WTC11 (cell line): ENCODE data around the gene TOR1A. TPM values are rescaled to one million over a fixed set of nuclear protein-coding genes. Genes with fewer than 3 reads are reported as not detected.

Experiments used
- ATAC-seq: fragments of 200-7000 bp; cut with Tn5 transposase; 2 replicates; pipeline ENCODE4 v1.10.0; 2021; ENCODE audit warnings: mild to moderate bottlenecking, moderate library complexity
- CTCF ChIA-PET: fragments of 300-600 bp; sonication (Branson Sonifier 250); formaldehyde crosslinking; loops from one replicate; lab custom pipeline; 2021; ENCODE audit warnings: antibody characterized with exemption; lab: Charles Lee
- POLR2A ChIA-PET: fragments of 350-600 bp; sonication (Branson Sonifier 250); formaldehyde crosslinking; loops from one replicate; lab custom pipeline; 2021; ENCODE audit warnings: antibody characterized with exemption; lab: Charles Lee
- DNase-seq: peaks from one replicate; pipeline ENCODE4 v3.0.0; 2021; ENCODE audit warnings: low spot score
- H3K27ac Mint-ChIP-seq: 2 replicates; pipeline ENCODE4 v1.8.0; 2021; ENCODE audit warnings: mixed read lengths
- H3K27me3 Mint-ChIP-seq: 2 replicates; pipeline ENCODE4 v1.8.0; 2021; ENCODE audit warnings: low read depth, mild to moderate bottlenecking, moderate library complexity, mixed read lengths
- H3K36me3 Mint-ChIP-seq: 2 replicates; pipeline ENCODE4 v1.8.0; 2021; ENCODE audit warnings: mixed read lengths
- H3K4me1 Mint-ChIP-seq: 2 replicates; pipeline ENCODE4 v1.8.0; 2022; ENCODE audit warnings: mixed read lengths
- H3K4me3 Mint-ChIP-seq: 2 replicates; pipeline ENCODE4 v1.8.0; 2021; ENCODE audit warnings: mild to moderate bottlenecking, moderate library complexity, mixed read lengths
- H3K9me3 Mint-ChIP-seq: 2 replicates; pipeline ENCODE4 v1.8.0; 2021; ENCODE audit warnings: mixed read lengths
- CREB1 ChIP-seq: sonication (generic); formaldehyde crosslinking; IDR thresholded peaks from 2 replicates; pipeline ENCODE4 v1.8.0; 2023; ENCODE audit warnings: mild to moderate bottlenecking, missing genetic modification reagents
- ESRRA ChIP-seq: sonication (generic); formaldehyde crosslinking; IDR thresholded peaks from 2 replicates; pipeline ENCODE4 v1.8.1; 2022; ENCODE audit warnings: mild to moderate bottlenecking, missing genetic modification reagents, borderline replicate concordance
- FOXP4 ChIP-seq: sonication (generic); formaldehyde crosslinking; IDR thresholded peaks from 2 replicates; pipeline ENCODE4 v1.8.0; 2022; ENCODE audit warnings: mild to moderate bottlenecking, missing genetic modification reagents
- GRHL2 ChIP-seq: fragments of 250-450 bp; sonication (Bioruptor Pico); IDR thresholded peaks from 2 replicates; pipeline ENCODE4 v1.8.0; 2022; ENCODE audit warnings: mild to moderate bottlenecking, moderate library complexity; ENCODE audit not compliant: insufficient replicate concordance, severe bottlenecking
- JUN ChIP-seq: sonication (generic); formaldehyde crosslinking; IDR thresholded peaks from 2 replicates; pipeline ENCODE4 v1.8.0; 2023; ENCODE audit warnings: mild to moderate bottlenecking, missing genetic modification reagents
- NFATC4 ChIP-seq: fragments of 250-450 bp; sonication (Bioruptor Pico); IDR thresholded peaks from 2 replicates; pipeline ENCODE4 v1.9.0; 2021; ENCODE audit warnings: mild to moderate bottlenecking
- NFE2L1 ChIP-seq: sonication (generic); formaldehyde crosslinking; IDR thresholded peaks from 2 replicates; pipeline ENCODE4 v1.8.1; 2023; ENCODE audit warnings: missing genetic modification reagents
- NR2C2 ChIP-seq: sonication (generic); formaldehyde crosslinking; IDR thresholded peaks from 2 replicates; pipeline ENCODE4 v1.8.0; 2022; ENCODE audit warnings: mild to moderate bottlenecking, missing genetic modification reagents
- NR3C1 ChIP-seq: sonication (generic); formaldehyde crosslinking; conservative IDR thresholded peaks from 2 replicates; pipeline ENCODE4 v1.8.1; 2023; ENCODE audit warnings: low read depth, mild to moderate bottlenecking, missing genetic modification reagents
- OVOL2 ChIP-seq: fragments of 250-450 bp; sonication (Bioruptor Pico); IDR thresholded peaks from 2 replicates; pipeline ENCODE4 v1.9.0; 2021; ENCODE audit warnings: mild to moderate bottlenecking, borderline replicate concordance
- PRDM15 ChIP-seq: sonication (generic); formaldehyde crosslinking; IDR thresholded peaks from 2 replicates; pipeline ENCODE4 v1.8.0; 2022; ENCODE audit warnings: missing genetic modification reagents
- PRRX2 ChIP-seq: fragments of 250-450 bp; sonication (Bioruptor Pico); IDR thresholded peaks from 2 replicates; pipeline ENCODE4 v1.8.0; 2021; ENCODE audit warnings: mild to moderate bottlenecking
- RORB ChIP-seq: fragments of 250-450 bp; sonication (Bioruptor Pico); IDR thresholded peaks from 2 replicates; pipeline ENCODE4 v1.9.0; 2021; ENCODE audit warnings: mild to moderate bottlenecking
- TEAD1 ChIP-seq: sonication (generic); formaldehyde crosslinking; IDR thresholded peaks from 2 replicates; pipeline ENCODE4 v1.8.0; 2022; ENCODE audit warnings: mild to moderate bottlenecking, missing genetic modification reagents
- ZNF121 ChIP-seq: sonication (generic); formaldehyde crosslinking; IDR thresholded peaks from 2 replicates; pipeline ENCODE4 v1.8.0; 2023; ENCODE audit warnings: missing genetic modification reagents
- ZNF138 ChIP-seq: sonication (generic); formaldehyde crosslinking; conservative IDR thresholded peaks from 2 replicates; pipeline ENCODE4 v1.8.1; 2022; ENCODE audit warnings: mild to moderate bottlenecking, moderate library complexity, missing genetic modification reagents
- ZNF671 ChIP-seq: fragments of 250-450 bp; sonication (Bioruptor Pico); IDR thresholded peaks from 2 replicates; pipeline ENCODE4 v1.8.0; 2021; ENCODE audit warnings: mild to moderate bottlenecking
- total RNA-seq: library from RNA; stranded (reverse); gene quantifications from 3 replicates; pipeline ENCODE4 v1.2.3, GENCODE V29; 2021
- TF ChIP-seq, protein P1 (sequence below): sonication (generic); formaldehyde crosslinking; conservative IDR thresholded peaks from 2 replicates; pipeline ENCODE4 v1.8.1; 2022; ENCODE audit warnings: mild to moderate bottlenecking, missing genetic modification reagents
- TF ChIP-seq, protein P2 (sequence below): fragments of 250-450 bp; sonication (Bioruptor Pico); IDR thresholded peaks from 2 replicates; pipeline ENCODE4 v1.9.0; 2021; ENCODE audit warnings: moderate library complexity, mild to moderate bottlenecking, inconsistent platforms, borderline replicate concordance
- TF ChIP-seq, protein P3 (sequence below): sonication (generic); formaldehyde crosslinking; conservative IDR thresholded peaks from 2 replicates; pipeline ENCODE4 v1.8.1; 2023; ENCODE audit warnings: mild to moderate bottlenecking, low read depth, missing genetic modification reagents, moderate library complexity
- TF ChIP-seq, protein P4 (sequence below): fragments of 250-450 bp; sonication (Bioruptor Pico); IDR thresholded peaks from 2 replicates; pipeline ENCODE4 v1.9.0; 2021; ENCODE audit warnings: mild to moderate bottlenecking
- TF ChIP-seq, protein P5 (sequence below): sonication (generic); formaldehyde crosslinking; IDR thresholded peaks from 2 replicates; pipeline ENCODE4 v1.8.1; 2023; ENCODE audit warnings: mild to moderate bottlenecking, missing genetic modification reagents

Gene TOR1A
- total RNA-seq, 1 experiment from 2014 or later = 32.7 TPM

DNA sequence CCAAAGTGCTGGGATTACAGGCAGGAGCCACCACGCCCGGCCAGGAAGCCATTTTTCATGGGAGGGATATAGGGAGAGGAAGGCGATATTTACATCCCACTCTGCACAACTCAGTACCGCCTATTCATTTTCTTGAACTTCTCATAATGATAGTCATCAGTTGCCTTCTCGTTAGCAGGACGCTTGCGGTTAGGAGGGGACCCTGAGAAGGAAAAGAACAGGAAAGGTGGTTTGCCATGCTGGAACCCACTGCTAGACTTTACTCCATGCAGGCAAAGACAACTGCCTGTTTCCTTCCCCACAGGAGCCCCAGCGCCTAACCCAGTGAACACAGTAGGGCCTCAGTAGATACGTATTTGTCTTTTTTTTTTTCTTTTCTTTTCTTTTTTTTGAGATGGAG is 4.1 kb upstream of the TOR1A start:
- TF ChIP-seq, protein P1, sequence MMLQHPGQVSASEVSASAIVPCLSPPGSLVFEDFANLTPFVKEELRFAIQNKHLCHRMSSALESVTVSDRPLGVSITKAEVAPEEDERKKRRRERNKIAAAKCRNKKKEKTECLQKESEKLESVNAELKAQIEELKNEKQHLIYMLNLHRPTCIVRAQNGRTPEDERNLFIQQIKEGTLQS (CRISPR knock-in tag) = no peak
- TF ChIP-seq, protein P2, sequence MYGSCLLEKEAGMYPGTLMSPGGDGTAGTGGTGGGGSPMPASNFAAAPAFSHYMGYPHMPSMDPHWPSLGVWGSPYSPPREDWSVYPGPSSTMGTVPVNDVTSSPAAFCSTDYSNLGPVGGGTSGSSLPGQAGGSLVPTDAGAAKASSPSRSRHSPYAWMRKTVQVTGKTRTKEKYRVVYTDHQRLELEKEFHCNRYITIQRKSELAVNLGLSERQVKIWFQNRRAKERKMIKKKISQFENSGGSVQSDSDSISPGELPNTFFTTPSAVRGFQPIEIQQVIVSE (CRISPR knock-in tag) = no peak
- no peak for TF ChIP-seq ZNF138 (CRISPR knock-in tag)
- TF ChIP-seq OVOL2 (CRISPR knock-in tag) = no peak
- no peak for TF ChIP-seq NFE2L1
- no peaks in the 10 kb centered on the region for H3K27me3 Mint-ChIP-seq
- ChIA-PET CTCF (no interaction called here), POLR2A (no interaction called here)
- H3K9me3 Mint-ChIP-seq = no peaks in the 10 kb centered on the region
- no peak overlapping the region for H3K27ac Mint-ChIP-seq
- DNase-seq (no peak), ATAC-seq (no peak)
- H3K4me1 Mint-ChIP-seq = peaks cover under 1% of the 10 kb centered on the region; the same call in 1 of the 2 replicates
- H3K36me3 Mint-ChIP-seq = peaks cover 33% of the 10 kb centered on the region
- H3K4me3 Mint-ChIP-seq = no peak overlapping the region

DNA sequence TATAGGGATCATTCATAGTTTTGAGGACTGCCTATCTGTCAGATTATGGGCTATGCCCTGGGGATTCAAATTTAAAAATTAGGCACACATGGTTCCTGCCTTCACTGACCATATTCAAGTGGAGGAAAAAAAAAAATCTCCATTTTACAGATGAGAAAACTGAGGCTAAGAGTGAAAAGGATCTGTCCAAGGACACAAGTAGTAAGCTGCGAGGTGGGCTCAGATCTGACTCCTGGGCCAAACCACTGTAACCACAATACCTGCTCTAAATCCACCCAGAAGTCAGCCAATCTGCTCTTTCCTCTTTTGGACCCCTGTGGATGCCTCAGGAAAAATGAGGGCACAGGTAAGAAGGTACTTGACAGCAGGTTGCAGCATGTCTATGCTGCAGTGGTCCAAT is 2.8 kb upstream of the TOR1A start:
- H3K27ac Mint-ChIP-seq = no peak overlapping the region
- POLR2A ChIA-PET = interaction anchor here (0.7 kb wide), 1 partner anchor 199 kb away, joined by 3 read pairs; no protein-coding TSS in a partner anchor
- peaks cover 9% of the 10 kb centered on the region for H3K4me1 Mint-ChIP-seq
- DNase-seq = no peak
- H3K27me3 Mint-ChIP-seq = no peaks in the 10 kb centered on the region
- CTCF ChIA-PET = interaction anchor here (0.6 kb wide), 1 partner anchor 490 kb away, joined by 3 read pairs; no protein-coding TSS in a partner anchor
- TF ChIP-seq TEAD1 (CRISPR knock-in tag) (no peak), ZNF121 (no peak), ZNF671 (CRISPR knock-in tag) (no peak), RORB (CRISPR knock-in tag) (no peak), CREB1 (CRISPR knock-in tag) (no peak), FOXP4 (CRISPR knock-in tag) (no peak), PRRX2 (CRISPR knock-in tag) (no peak), NR3C1 (no peak), NFATC4 (CRISPR knock-in tag) (no peak), PRDM15 (CRISPR knock-in tag) (no peak), NR2C2 (CRISPR knock-in tag) (no peak), ESRRA (no peak), GRHL2 (CRISPR knock-in tag) (no peak), JUN (CRISPR knock-in tag) (no peak)
- TF ChIP-seq, protein P3, sequence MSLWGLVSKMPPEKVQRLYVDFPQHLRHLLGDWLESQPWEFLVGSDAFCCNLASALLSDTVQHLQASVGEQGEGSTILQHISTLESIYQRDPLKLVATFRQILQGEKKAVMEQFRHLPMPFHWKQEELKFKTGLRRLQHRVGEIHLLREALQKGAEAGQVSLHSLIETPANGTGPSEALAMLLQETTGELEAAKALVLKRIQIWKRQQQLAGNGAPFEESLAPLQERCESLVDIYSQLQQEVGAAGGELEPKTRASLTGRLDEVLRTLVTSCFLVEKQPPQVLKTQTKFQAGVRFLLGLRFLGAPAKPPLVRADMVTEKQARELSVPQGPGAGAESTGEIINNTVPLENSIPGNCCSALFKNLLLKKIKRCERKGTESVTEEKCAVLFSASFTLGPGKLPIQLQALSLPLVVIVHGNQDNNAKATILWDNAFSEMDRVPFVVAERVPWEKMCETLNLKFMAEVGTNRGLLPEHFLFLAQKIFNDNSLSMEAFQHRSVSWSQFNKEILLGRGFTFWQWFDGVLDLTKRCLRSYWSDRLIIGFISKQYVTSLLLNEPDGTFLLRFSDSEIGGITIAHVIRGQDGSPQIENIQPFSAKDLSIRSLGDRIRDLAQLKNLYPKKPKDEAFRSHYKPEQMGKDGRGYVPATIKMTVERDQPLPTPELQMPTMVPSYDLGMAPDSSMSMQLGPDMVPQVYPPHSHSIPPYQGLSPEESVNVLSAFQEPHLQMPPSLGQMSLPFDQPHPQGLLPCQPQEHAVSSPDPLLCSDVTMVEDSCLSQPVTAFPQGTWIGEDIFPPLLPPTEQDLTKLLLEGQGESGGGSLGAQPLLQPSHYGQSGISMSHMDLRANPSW (CRISPR knock-in tag) = no peak
- TF ChIP-seq, protein P4, sequence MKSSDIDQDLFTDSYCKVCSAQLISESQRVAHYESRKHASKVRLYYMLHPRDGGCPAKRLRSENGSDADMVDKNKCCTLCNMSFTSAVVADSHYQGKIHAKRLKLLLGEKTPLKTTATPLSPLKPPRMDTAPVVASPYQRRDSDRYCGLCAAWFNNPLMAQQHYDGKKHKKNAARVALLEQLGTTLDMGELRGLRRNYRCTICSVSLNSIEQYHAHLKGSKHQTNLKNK = no peak
- TF ChIP-seq, protein P5, sequence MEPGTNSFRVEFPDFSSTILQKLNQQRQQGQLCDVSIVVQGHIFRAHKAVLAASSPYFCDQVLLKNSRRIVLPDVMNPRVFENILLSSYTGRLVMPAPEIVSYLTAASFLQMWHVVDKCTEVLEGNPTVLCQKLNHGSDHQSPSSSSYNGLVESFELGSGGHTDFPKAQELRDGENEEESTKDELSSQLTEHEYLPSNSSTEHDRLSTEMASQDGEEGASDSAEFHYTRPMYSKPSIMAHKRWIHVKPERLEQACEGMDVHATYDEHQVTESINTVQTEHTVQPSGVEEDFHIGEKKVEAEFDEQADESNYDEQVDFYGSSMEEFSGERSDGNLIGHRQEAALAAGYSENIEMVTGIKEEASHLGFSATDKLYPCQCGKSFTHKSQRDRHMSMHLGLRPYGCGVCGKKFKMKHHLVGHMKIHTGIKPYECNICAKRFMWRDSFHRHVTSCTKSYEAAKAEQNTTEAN = no peak
- TF ChIP-seq, all 79 proteins: peak for 0
- Mint-ChIP-seq H3K4me3 (no peak overlapping the region), H3K36me3 (peaks cover 35% of the 10 kb centered on the region), H3K9me3 (no peaks in the 10 kb centered on the region)
- ATAC-seq = no peak
